ENCODE results near the gene ALDH1L2. TPM values are rescaled to one million over a fixed set of nuclear protein-coding genes. Genes with fewer than 3 reads are reported as not detected.

Gene ALDH1L2
- total RNA-seq, 4 donors from 2014 or later, result 4.0 to 8.1 (median 7.1) TPM

- 52 to 60% methylated on average over 1 to 13 of the region's 13 CpGs for WGBS, 2 donors (ENCODE audit: low coverage in 1 of 2)
Measured at GRCh38 chr12:105092336-105092735, 8.1 kb upstream of the ALDH1L2 start.

GRCh38 chr12:105091476-105092206 is 7.4 kb upstream of the ALDH1L2 start:
- 53 to 74% methylated on average over 4 of the region's 4 CpGs for WGBS, 2 donors (ENCODE audit: low coverage in 1 of 2)
- Histone ChIP-seq H3K9me3 (peaks cover 0 to 11% (median 0%) of the 10 kb centered on the region in 3 donors), H3K27ac (no peak overlapping the region), H3K4me1 (no peaks in the 10 kb centered on the region), H3K4me3 (no peak overlapping the region), H3K27me3 (no peaks in the 10 kb centered on the region), H3K36me3 (no peaks in the 10 kb centered on the region)
- no peak for ATAC-seq
- TF ChIP-seq, protein P1, sequence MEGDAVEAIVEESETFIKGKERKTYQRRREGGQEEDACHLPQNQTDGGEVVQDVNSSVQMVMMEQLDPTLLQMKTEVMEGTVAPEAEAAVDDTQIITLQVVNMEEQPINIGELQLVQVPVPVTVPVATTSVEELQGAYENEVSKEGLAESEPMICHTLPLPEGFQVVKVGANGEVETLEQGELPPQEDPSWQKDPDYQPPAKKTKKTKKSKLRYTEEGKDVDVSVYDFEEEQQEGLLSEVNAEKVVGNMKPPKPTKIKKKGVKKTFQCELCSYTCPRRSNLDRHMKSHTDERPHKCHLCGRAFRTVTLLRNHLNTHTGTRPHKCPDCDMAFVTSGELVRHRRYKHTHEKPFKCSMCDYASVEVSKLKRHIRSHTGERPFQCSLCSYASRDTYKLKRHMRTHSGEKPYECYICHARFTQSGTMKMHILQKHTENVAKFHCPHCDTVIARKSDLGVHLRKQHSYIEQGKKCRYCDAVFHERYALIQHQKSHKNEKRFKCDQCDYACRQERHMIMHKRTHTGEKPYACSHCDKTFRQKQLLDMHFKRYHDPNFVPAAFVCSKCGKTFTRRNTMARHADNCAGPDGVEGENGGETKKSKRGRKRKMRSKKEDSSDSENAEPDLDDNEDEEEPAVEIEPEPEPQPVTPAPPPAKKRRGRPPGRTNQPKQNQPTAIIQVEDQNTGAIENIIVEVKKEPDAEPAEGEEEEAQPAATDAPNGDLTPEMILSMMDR (IDR thresholded peaks at IDR 0.05), result no peak
- no peak for TF ChIP-seq POLR2AphosphoS5 (IDR thresholded peaks at IDR 0.05)
- no peak for TF ChIP-seq POLR2A (IDR thresholded peaks at IDR 0.05)
- no peak for TF ChIP-seq EP300 (IDR thresholded peaks at IDR 0.05)

More at GRCh38 chr12:105092336-105092735, 8.1 kb upstream of the ALDH1L2 start:
- Histone ChIP-seq H3K27ac (no peak overlapping the region), H3K36me3 (no peaks in the 10 kb centered on the region), H3K27me3 (no peaks in the 10 kb centered on the region), H3K4me1 (no peaks in the 10 kb centered on the region), H3K9me3 (peaks cover 0 to 11% (median 0%) of the 10 kb centered on the region in 3 donors), H3K4me3 (no peak overlapping the region)
- ATAC-seq, result no peak
- TF ChIP-seq POLR2AphosphoS5 (IDR thresholded peaks at IDR 0.05), result no peak
- no peak for TF ChIP-seq POLR2A (IDR thresholded peaks at IDR 0.05)
- TF ChIP-seq EP300 (IDR thresholded peaks at IDR 0.05), result no peak

DNA sequence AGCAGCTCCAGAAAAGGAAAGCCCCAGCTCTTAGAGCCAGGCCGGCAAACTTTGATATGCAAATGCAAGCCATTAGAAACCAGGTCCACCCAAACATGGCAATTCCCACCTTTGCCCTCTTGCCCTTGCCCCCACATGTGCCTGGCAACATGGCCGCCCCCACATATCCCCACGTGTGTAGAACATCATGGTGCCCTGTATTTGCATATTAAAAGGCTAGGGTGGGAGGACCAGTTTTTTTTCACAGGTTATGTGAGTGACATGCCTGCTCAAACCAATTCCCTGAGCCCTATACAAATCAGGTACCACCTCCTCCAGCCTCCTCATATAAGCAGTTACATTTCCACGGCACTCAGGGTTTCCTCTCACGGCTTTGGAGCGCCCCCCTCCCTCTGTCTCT is 6.1 kb upstream of the ALDH1L2 start:
- Histone ChIP-seq H3K4me1 (no peaks in the 10 kb centered on the region), H3K36me3 (no peaks in the 10 kb centered on the region), H3K9me3 (peaks cover 0 to 7% (median 0%) of the 10 kb centered on the region in 3 donors), H3K4me3 (no peak overlapping the region), H3K27ac (no peak overlapping the region), H3K27me3 (no peaks in the 10 kb centered on the region)
- 69% methylated on average over 6 of the region's 6 CpGs for WGBS, 2 donors (ENCODE audit: low coverage in 1 of 2)
- ATAC-seq, result no peak
- TF ChIP-seq POLR2AphosphoS5 (IDR thresholded peaks at IDR 0.05), result no peak
- no peak for TF ChIP-seq EP300 (IDR thresholded peaks at IDR 0.05)
- no peak for TF ChIP-seq POLR2A (IDR thresholded peaks at IDR 0.05)
- TF ChIP-seq, protein P1 (IDR thresholded peaks at IDR 0.05), result no peak

- Histone ChIP-seq H3K27ac (no peak overlapping the region), H3K36me3 (no peaks in the 10 kb centered on the region), H3K9me3 (peaks cover 0 to 2% (median 0%) of the 10 kb centered on the region in 3 donors), H3K4me1 (no peaks in the 10 kb centered on the region), H3K4me3 (no peak overlapping the region), H3K27me3 (no peaks in the 10 kb centered on the region)
- no peak for ATAC-seq
- no peak for TF ChIP-seq POLR2A (IDR thresholded peaks at IDR 0.05)
- TF ChIP-seq, protein P1 (IDR thresholded peaks at IDR 0.05), result no peak
- no peak for TF ChIP-seq EP300 (IDR thresholded peaks at IDR 0.05)
- no peak for TF ChIP-seq POLR2AphosphoS5 (IDR thresholded peaks at IDR 0.05)
- WGBS, 2 donors (ENCODE audit: low coverage in 1 of 2), result 90 to 96% methylated on average over 2 to 3 of the region's 3 CpGs
Measured at GRCh38 chr12:105089817-105090216, 5.6 kb upstream of the ALDH1L2 start.

- Histone ChIP-seq H3K27ac (no peak overlapping the region), H3K4me1 (peaks cover 0 to 23% (median 4%) of the 10 kb centered on the region in 3 donors), H3K4me3 (no peak overlapping the region), H3K36me3 (no peaks in the 10 kb centered on the region), H3K9me3 (no peaks in the 10 kb centered on the region), H3K27me3 (no peaks in the 10 kb centered on the region)
- WGBS, 2 donors (ENCODE audit: low coverage in 1 of 2), result 71% methylated on average over 1 to 6 of the region's 6 CpGs
- no peak for ATAC-seq
- TF ChIP-seq POLR2A (IDR thresholded peaks at IDR 0.05) (no peak), EP300 (IDR thresholded peaks at IDR 0.05) (no peak), POLR2AphosphoS5 (IDR thresholded peaks at IDR 0.05) (no peak)
- TF ChIP-seq, protein P1 (IDR thresholded peaks at IDR 0.05), result no peak
Measured at GRCh38 chr12:105085501-105085900, 1.2 kb upstream of the ALDH1L2 start.
